Stimulated activated CD4-positive, alpha-beta T cell treated with anti-CD3 and anti-CD28 coated beads, Interleukin-1b, Interleukin-23, amount 100 ng/mL, for 24 hours (primary cell): ENCODE measurements around the gene TMEM59L.
A peak's percentile ranks its signal among the peaks of the same experiment; 100 is the strongest.
"Not testable (repeated sequence)": the region's sequence is repeated elsewhere in the genome, so short reads cannot be mapped to it uniquely, and the experiment has no call there.

Experiments used
- DNase-seq, 4 experiments: peaks; one replicate each; pipeline ENCODE4 v3.0.0-alpha.2; 2020; ENCODE audit warnings: low read depth in 4 of 4, low spot score in 1 of 4

The TMEM59L gene

DNA sequence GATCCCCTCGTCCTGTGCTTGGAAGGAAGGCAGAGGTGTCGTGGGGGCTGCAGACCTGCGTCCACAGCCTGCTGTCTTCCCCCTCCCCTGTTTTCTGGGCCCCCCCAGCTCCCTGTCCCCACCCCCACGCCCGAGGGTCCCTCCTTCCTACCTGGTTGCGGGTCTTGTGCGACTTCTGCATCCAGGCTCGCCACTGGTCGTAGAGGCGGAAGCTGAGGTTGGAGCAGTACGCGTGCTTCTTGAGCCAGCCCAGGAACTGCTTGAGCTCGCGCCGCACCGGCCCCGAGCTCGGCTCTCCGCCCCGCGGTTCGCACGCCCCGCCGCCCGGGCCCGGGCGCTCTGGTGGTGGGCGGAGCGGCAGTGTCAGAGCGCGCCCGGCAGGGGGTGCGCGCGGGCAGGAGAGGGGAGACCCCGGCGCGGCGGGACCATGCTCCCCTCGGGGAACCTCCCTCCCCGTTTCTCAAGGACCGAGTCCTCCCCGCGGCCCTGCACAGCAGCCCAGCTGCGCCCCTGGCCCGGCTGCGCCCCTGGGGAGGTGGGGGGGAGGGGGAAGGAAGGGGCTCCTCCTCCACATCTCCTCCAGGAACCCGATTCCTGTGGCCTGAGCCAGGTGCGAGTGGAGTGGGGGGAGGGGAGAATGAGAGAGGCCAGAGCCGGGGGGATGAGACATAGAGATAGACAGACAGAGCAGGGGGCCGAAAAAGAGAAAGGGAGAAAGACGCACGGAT, 18.4 kb upstream of the TMEM59L start:
- peak; percentile 44 to 68 (median 65) for DNase-seq

DNA sequence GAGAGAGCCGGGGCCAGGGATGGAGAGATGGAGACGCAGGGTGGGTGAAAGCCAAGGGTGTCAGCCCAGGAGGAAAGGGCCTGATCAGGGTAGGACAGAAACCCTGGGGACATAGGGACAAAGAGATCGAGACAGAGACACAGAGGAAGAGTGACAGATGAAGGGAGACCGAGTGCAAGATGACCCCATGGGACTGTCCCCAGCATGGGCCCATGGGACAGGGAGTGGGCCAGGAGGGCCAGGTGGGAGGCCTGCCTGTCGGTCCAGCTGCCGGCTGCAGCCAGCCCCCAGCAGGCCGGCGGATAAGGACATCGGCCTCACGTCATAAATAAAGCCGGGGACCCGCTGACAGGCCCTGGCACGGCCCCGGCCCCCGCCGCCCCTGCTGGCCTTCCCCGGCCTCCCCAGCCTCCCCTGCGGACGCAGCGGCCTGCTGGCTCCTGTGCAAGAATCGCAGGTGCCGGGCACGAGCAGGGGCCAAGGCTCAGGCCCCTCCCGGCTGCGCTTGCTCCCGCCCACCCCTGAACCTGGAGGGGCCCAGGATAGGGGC, 17.8 kb upstream of the TMEM59L start:
- no peak for DNase-seq

DNA sequence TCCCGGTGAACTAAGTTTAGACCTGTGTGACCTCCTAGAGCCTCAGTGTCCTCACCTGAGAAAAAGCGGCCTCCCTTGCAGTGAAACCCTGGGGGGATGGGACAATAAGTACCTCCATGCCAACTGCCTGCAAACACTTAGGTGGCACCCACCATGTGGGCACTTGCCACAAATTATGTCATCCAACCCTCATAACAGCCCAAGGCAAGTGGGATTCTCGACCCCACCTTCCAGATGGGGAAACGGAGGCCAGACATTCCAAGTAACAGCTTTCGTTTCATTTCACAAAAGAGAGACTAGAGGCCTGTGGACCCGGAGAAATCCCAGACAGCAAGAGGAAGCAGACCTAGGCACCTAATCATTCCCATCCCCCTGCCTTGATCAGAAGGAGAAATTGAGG, 17.2 kb upstream of the TMEM59L start:
- DNase-seq, result no peak

DNA sequence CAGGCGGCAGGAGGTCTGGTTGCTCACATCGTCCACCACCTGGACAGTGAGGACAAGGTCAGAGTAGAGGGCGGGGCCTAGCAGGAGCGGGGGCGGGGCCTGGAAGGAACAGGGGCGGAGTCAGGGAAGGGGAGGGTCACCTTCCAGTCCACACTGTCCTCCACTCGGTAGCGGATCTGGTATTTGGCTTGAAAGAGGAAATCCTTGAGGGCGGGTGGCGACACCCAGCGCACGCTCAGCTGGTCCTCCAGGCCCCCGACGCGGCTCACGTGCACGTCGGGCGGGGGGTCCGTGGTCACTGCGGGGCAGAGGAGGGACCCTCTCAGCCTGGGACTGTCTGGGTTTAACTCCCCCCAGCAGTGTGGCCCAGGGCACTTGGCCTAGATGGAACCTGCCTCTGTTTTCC, 15.9 kb upstream of the TMEM59L start:
- no peak for DNase-seq

DNA sequence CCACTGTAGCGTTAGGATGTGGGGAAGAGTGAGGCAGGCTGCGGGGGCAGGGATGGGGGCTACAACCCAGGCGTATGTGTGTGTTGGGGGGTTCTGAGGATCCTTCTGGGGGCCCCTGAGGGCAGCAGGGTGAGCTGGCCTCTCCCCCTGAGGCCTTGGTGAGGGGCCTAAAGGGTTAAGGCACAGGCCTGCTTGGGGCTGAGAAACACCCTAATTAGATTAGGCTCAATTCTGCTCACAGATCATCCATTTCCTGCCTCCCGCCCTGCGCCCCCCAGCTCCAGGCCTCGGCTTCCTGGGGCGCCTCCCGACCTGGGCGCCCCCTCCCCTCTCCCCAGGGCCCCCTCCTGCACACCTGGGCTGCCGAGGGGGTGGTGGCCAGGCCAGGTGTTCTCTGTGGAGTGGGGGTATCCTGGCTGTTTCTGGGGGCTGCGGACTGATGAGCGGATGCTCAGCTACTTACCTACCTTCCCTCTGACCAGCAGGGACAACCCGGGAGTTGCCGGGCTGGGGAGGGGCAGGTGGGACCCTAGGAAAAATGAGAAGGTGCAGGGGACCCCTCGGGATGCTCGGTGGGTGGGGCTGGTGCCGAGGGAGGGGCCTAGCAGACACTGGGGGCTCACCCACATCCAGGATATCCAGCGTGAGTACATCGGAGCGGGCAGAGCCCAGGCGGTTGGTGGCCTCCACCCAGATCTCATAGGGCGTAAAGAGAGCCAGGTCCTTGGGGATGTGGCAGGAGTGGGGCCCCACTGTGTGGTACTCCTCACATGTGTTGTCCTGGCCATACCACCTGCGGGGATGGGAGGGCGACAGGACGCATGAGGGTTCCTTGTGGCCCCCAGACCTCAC, 14.6 kb upstream of the TMEM59L start:
- DNase-seq, result no peak

DNA sequence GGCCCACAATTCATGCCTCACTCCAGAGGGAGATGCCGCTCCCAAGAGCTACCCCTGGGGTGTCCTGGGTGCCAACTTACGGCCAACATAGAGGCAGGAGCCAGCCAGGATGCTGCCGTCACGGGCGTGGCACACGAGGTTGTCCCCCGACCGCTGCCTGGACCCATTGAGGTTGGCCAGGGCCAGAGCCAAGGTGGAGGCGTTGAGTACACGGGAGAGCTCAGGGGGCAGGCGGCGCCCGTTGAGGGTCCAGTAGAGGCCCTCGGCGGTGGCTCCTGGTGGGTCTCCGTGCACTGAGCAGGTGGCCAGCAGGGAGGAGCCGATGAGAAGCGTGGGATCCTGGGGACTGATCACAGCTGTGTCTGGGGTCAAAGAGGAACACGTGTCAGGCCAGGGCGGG, 13.2 kb upstream of the TMEM59L start:
- no peak for DNase-seq

DNA sequence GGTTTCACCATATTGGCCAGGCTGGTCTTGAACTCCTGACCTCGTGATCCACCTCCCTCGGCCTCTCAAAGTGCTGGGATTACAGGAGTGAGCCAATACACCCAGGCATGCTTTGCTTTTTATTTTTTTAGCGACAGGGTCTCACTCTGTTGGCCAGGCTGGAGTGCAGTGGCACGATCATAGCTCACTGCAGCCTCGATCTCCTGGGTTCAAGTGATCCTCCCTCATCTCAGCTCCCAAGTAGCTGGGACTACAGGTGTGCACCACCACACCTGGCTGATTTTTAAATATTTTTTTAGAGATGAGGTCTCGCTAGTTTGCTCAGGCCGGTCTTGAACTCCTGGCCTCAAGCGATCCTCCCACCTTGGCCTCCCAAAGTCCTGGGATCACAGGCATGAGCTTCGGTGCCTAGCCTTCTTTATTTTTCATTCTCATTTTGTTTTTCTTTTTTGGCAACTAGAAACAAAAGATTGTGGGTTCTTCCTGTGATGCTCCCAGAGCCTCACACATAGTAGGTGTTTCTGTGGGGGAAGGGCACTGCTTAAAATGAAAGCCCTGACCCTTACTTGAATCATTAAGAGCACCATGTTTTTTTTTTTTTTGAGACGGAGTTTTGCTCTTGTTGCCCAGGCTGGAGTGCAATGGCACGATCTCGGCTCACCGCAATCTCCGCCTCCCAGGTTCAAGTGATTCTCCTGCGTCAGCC, 11.8 kb upstream of the TMEM59L start:
- not testable (repeated sequence) for DNase-seq

DNA sequence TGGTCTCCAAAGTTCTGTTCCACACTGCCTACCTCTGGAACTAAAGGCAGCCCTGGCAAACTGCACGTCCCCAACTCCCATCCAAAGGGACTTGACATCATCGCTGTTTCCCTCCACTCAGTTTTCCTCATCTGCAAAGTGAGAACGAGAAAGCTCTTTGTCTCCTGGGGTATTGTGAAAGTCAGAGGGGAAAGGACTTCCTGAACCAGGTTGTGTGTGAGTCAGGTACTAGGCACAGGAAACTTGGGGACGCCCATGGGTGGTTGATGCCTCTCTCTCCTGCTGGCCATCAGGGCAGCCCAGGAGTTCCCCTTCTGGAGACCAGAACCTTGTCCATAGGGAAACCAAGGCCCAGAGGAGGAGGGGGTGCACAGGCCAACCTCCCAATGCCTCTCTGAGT, 10.8 kb upstream of the TMEM59L start:
- no peak for DNase-seq

DNA sequence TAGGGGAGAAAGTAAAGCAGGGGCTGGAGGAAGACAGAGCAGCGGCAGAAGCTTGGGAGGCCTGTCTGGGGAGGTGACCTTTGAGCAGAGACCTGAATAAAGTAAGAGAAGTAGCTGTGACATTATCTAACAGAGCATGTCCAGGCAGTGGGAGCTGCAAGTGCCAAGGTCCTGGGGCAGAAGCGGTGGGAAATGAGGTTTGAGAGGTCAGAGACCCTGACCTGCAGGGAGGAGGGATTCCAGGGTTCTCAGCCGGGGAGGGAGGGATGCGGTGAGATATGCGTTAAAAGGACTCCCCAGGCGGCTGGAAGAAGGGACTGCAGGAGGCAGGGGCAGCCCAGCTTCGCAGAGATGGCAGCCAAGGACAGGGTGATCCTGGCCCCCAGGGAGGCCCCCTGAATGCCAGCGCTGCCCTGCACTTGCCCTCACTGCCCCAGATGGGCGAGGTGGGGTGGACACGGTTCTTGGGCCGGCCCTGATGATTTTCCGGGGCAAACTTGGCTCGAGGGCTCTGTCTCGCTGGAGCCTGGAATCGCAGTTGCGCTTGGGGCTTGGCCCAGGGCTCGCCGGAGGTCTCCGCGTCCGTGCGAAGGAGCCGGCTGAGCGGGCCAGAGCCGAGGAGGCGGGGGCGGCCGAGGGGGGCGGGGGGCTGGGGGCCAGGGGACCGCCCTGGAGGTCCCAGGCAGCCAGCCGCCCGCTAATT, 9.3 kb upstream of the TMEM59L start:
- no peak for DNase-seq

DNA sequence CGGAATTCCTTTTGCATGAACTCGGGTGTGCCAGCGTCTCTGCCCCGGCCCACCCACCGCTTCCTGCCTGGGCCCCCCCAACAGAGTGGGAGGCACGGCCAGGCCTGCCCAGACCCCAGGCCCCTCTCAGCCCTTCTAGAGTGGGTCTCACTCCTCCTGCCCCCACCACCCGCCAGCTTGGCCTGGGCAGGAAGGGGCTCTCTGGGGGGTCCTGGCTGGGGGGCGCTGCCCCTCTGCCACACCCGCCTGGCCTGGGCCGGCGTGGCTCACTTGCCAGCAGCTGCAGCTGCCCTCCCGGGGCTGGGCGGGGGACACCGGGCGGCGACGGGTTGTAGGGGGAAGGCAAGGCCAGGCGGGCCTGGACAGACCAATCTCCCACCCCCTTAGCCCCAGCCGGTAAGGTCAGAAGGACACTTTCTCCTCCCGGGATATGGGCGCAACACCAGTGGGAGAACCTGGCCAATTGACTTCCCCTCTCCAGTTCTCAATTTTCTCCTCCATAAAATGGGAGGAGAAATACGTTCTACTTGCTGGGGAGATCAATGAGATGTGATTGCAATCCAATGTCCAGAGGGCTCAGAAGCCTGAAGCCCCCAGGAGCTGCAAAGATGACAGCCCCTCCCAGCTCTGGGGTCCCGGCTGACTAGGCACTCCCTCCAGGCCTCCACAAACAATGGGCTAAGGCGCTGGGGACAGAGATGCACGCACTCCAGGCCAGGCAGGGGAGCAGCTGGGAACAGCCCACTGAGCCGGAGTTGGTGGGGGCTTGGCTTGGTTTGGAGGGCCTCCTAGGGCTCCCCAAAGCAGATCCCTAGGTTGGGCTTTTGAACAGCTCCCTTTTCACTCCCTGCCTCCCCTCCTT, 8.5 kb upstream of the TMEM59L start:
- DNase-seq, result no peak

DNA sequence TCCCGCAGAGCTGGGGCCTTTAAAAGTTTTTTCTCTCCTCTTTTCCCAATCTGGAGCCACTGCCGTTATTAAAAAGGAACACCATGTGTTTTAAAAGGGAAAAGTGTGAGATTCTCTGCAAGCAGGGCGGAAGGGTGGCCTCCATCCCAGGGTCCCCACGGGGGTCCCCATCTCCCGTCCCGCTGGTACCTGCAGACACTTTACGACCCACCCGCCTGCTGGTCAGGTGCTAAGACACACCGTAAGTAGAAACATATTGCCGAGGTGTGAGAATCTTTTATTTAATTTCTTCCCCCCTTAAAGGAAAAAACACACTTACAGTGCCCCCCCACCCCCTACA, 7.9 kb upstream of the TMEM59L start:
- DNase-seq, result no peak

DNA sequence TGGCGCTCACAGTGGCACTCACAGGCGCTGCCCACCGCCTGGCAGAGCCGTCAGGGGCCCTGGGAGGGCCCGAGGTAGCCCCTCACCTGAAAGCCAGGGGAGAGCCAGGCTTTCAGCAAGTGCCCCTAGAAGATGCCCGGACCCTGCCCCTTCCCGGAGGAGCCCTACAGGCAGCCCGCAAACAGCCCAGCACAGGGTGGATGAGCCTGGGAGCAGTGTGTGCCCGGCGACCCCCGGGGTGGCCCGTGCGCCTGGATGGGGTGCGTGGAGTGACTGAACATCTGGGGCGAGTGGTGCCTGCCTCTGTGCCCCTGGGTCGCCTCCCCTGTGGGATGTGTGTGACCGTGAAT, 7.5 kb upstream of the TMEM59L start:
- no peak for DNase-seq

DNA sequence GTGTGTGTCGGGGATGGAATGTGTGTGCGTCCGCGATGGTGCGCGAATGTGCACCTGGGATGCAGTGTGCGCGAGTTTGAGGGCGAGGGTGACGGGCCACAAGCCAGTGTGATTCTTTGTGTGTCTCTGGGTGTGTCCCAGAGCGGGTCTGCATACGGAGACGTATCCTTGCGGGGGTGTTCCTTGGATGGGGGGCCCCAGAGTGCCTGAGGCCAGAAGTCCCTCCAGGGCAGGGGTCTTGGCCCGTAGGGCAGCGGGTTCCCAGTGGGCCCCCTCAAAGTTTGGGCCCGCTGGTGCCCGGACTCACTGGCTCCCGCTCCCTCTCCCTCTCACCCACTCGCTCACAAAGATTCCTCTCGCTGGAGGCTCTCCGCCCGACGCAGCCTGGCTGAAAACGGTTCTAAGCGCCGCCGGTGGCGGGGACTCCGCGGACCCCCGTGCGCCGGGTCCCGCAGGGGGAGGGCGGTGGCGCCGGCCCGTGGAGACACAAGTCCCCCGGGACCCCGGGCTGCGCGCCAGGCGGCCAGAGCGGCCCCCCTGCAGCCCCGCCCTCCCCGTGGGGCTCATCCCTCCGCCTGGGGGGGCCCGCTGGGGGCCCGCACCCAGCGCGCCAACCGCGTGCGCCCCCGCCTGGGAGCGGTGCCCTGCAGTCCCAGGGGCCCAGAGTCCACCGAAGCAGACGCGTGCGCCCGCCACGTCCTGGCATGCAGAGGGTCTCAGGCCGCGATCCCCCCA, 7.0 kb upstream of the TMEM59L start:
- DNase-seq, result no peak

DNA sequence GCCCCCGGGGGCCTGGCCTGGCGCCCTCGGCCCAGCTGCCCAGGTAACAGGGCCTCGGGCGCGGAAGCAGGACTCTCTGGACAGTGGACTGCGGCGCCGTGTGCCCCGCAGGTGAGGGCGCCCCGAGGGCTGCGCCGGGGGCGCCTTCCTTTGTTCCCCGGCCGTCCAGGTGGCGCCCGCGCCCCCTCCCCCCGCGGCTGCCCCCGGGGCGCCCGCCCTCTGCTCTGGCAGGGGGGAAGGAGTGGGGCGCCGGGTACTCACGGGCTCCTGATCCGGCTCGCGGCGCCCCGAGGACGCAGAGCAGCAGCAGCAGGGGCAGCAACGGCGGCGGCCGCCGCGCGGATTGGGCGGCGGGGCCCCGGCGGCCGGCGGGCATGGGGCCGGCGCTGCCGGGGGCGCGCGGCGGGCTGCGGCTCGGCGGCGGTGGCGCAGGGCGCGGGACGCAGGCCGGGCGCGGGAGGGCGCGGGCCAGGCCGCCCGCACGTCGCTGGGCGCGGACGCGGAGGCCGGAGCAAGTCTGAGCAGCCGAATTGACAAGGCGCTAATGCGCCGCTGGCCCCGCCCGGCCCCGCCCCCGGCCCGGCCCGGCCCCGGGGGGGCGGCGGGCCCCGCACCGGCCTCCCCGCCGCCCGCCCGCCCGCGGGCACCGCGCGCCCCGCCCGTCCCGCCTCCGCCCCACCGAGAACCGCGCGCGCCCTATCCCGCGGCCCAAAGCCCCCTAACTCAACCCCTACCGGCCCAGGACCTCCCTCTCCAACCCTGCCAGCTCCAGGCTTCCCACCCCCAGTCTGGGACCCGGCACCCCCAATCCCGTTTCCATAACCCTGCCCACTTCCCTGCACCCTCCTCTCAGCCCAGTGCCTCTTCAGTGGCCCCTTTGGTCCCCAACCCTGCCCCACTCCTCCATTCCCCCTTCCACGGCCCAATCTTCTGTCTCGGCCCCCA, 6.1 kb upstream of the TMEM59L start, which contains the start of gene CRLF1:
Gene CRLF1, minus strand, starts transcription at position 519 of the 945 bp plus-strand sequence. Its CDS starts 143 bp downstream, at position 376.
- no peak for DNase-seq

DNA sequence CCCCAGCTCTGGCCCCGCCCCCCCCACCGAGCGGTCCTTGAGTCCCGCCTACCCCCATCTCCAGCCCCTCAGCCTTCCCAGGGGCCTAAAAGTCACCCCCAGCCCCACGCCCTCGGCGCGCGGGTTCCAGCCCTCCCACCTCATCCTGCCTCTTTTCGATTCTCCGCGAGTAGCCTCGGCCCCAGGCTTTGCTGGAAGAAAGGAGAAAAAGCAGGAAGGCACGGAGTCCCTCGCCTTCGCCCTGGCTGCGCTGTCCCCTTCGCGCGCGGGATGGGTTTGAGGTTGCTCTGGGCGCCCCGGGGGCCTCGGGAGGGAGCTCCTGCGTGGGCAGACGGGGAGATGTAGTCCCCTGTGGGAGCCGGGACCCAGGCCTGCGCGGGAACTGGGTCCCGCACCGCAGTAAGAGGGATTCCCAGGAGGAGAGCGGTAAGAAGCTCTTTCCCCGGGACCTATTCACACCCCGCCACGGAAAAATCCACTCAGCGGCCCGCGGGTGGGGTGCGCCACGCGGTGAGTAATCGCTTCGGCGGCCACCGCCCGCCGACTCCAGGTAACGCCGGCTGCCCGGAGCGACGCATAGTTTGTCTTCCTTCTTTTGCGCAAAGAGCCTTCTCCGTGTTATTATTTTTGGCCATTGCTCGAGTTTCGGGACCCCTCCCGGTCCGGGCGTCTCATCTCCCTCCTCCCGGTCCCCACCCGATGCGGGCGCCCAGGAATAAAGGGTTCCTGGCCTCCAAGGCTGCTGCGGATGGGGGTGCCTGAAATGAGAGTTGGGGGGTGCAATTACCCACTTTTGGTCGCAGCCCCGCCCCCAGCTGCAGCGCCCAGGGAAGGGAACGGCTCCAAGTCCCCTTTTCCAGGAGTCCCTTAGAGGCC, 5.2 kb upstream of the TMEM59L start:
- no peak for DNase-seq

DNA sequence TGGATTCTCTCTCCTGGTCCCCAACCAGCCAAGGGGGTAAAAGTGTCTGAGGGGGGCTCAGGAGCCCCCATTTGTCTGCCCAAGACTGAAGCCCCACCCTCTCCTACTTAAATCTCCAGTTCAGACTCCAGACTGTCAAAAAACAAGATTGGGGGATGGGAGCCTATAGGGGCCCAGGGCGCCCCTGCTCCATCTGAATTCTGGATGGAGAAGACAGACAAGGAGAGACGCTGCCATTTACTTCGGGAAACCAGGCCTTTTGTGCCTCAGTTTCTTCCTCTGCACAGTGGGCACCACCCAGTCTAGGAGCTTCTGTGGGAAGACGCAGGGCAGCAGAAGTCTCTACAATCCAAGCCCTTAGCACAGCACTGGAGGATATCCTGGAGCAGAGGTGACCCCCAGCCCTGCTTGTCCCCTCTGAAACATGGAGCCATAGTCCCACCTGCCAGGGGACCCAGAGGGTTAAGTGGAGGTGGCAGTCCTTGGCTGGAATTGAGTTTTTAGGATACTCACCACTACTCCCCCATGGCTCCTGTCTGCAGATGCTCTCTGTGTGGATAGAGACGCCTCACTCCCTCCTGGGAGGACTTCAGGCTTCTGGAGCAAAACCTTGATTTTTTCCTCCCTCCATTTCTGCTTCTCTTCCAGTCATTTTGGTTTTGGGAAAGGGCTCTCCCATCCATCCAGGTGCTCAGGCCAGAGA, 4.4 kb upstream of the TMEM59L start:
- DNase-seq, result no peak
